Keratinocyte (primary cell): ENCODE results near the gene SRSF4. TPM values are rescaled to one million over a fixed set of nuclear protein-coding genes. Genes with fewer than 3 reads are reported as not detected.

Experiments used
- DNase-seq: peaks from one replicate; pipeline ENCODE4 v3.0.0-alpha.2; 2011; ENCODE audit warnings: low read depth, missing footprints, low spot score
- FAIRE-seq: peaks from 2 replicates; lab custom pipeline; 2011; peaks lifted over from hg19 to GRCh38; lab: Jason Lieb, UNC
- H2AFZ ChIP-seq: 2 replicates; pipeline ENCODE4 v1.6.0; 2012; ENCODE audit warnings: low read length, control low read depth, inconsistent platforms; ENCODE audit not compliant: control insufficient read depth
- H3K27ac ChIP-seq: 2 replicates; pipeline ENCODE4 v1.5.1; 2011; ENCODE audit warnings: low read length; ENCODE audit not compliant: control insufficient read depth, insufficient read depth
- H3K27me3 ChIP-seq: 3 replicates; pipeline ENCODE4 v1.6.0; 2011; ENCODE audit warnings: low read length; ENCODE audit not compliant: control insufficient read depth, insufficient read depth; ENCODE audit errors: extremely low read depth
- H3K36me3 ChIP-seq, 2 experiments: 2 replicates in 1 of 2; 3 replicates in 1 of 2; pipeline ENCODE4 v1.5.1; 2011; ENCODE audit warnings: low read length in 2 of 2, mild to moderate bottlenecking in 1 of 2; ENCODE audit not compliant: control insufficient read depth in 2 of 2, insufficient read depth in 2 of 2; ENCODE audit errors: extremely low read depth in 1 of 2
- H3K4me1 ChIP-seq: 3 replicates; pipeline ENCODE4 v1.5.1; 2011; ENCODE audit warnings: low read length; ENCODE audit not compliant: control insufficient read depth, insufficient read depth; ENCODE audit errors: extremely low read depth
- H3K4me2 ChIP-seq: 3 replicates; pipeline ENCODE4 v1.6.0; 2011; ENCODE audit warnings: low read depth, low read length; ENCODE audit not compliant: control insufficient read depth, insufficient read depth; ENCODE audit errors: extremely low read depth
- H3K4me3 ChIP-seq, 3 experiments: fragments of 200-600 bp in 1 of 3; sonication (generic) in 1 of 3; 2 replicates in 2 of 3; 3 replicates in 1 of 3; pipeline ENCODE4 v1.5.1; 2011 to 2016; ENCODE audit warnings: low read length in 3 of 3, mild to moderate bottlenecking in 3 of 3, control low read depth in 2 of 3, inconsistent platforms in 1 of 3, low read depth in 1 of 3, mixed read lengths in 1 of 3, mixed run types in 1 of 3, moderate library complexity in 1 of 3; ENCODE audit not compliant: control insufficient read depth in 2 of 3, insufficient read depth in 2 of 3; ENCODE audit errors: extremely low read depth in 1 of 3
- H3K79me2 ChIP-seq: 2 replicates; pipeline ENCODE4 v1.6.0; 2012; ENCODE audit warnings: low read length; ENCODE audit not compliant: control insufficient read depth, insufficient read depth
- H3K9ac ChIP-seq: 3 replicates; pipeline ENCODE4 v1.6.0; 2011; ENCODE audit warnings: low read length; ENCODE audit not compliant: control insufficient read depth, insufficient read depth; ENCODE audit errors: extremely low read depth
- H3K9me1 ChIP-seq: 3 replicates; pipeline ENCODE4 v1.6.0; 2011; ENCODE audit warnings: low read length; ENCODE audit not compliant: control insufficient read depth, insufficient read depth; ENCODE audit errors: extremely low read depth
- H3K9me3 ChIP-seq: 2 replicates; pipeline ENCODE4 v1.5.1; 2012; ENCODE audit warnings: low read depth, low read length; ENCODE audit not compliant: control insufficient read depth
- H4K20me1 ChIP-seq: 3 replicates; pipeline ENCODE4 v1.6.0; 2011; ENCODE audit warnings: low read length; ENCODE audit not compliant: control insufficient read depth, insufficient read depth; ENCODE audit errors: extremely low read depth
- CTCF ChIP-seq, 3 experiments: IDR thresholded peaks in 1 of 3; conservative IDR thresholded peaks in 1 of 3; optimal IDR thresholded peaks in 1 of 3; 2 replicates in 2 of 3; 3 replicates in 1 of 3; pipeline versions ENCODE3 to v1.5.1; 2011; ENCODE audit warnings: low read length in 3 of 3, mild to moderate bottlenecking in 3 of 3, moderate library complexity in 2 of 3, control low read depth in 1 of 3, inconsistent platforms in 1 of 3; ENCODE audit not compliant: insufficient read depth in 2 of 3; ENCODE audit errors: extremely low read depth in 1 of 3
- EZH2 ChIP-seq: IDR thresholded peaks from one replicate; pipeline ENCODE4 v1.6.1; 2012; ENCODE audit warnings: inconsistent platforms, mild to moderate bottlenecking, low read length, moderate library complexity
- dilution Hi-C: fragments of 300-500 bp; cut with MboI; formaldehyde crosslinking; loops from one replicate; pipeline ENCODE4 v1.7.0; 2020; ENCODE audit warnings: low sequenced_read_pairs; ENCODE audit not compliant: extremely low pct_ligation_motif_present
- polyA plus RNA-seq, 5 experiments: library from polyadenylated mRNA; depleted of rRNA in 3 of 5; stranded (reverse) in 3 of 5; stranded (forward) in 1 of 5; unstranded in 1 of 5; fragments of >200 nt; gene quantifications; 1 replicate in 1 of 5; 2 replicates in 3 of 5; 3 replicates in 1 of 5; pipeline versions ENCODE4 v1.2.1 to v1.2.3, GENCODE V29; 2011 to 2012; ENCODE audit warnings: missing spikeins in 2 of 5, low read depth in 1 of 5, low replicate concordance in 1 of 5

Gene SRSF4
- polyA plus RNA-seq, 1 donor (not counting 4 experiments of a cell fraction or from before 2014, with no cell fraction given): 51.0 TPM

- H3K4me1 ChIP-seq: peaks cover 10% of the 10 kb centered on the region
- dilution Hi-C loops: no loop called here
Measured at GRCh38 chr1:29120367-29120766, 61.3 kb downstream of the SRSF4 start.

DNA sequence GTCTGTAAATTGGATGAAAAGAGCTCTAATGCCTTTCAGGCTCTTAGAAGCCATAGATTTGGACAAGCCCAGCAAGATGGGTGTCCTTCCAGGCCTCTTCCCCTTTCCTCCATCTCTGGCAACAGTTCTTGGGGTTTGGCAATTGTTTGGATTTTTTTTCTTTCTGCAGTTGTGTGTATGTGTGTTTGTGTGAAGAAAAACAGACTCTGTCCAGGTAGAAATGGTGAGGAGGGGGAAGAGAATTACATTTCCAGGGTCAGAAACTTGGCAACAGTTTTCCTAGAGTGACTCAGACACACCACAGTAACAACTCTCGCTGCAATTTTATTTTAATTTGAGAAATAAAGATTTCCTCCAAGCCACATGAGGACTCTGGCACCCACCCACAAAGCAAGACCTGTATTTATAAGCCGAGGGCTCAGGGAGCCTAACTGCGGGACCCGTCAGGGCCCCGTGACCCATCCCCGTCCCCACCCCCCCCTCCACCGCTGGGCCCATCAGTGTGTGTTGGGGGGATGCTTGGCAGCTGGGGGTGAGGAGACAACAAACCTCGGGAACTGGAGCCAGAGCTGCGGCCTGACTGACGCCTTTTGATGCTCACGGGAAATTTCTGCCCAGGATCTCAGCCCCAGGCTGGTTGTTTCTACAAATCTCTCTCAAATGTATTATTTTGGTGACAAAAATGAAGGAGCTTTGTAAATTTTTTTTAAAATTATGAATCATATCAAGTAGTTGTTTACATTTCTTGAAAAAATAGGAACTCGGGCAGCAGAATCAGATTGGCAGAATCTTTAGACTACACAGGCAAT lies 62.4 kb downstream of the SRSF4 start:
- no peaks in the 10 kb centered on the region for H3K9me3 ChIP-seq
- no peak overlapping the region for H3K4me2 ChIP-seq
- H3K27me3 ChIP-seq: peaks cover 30% of the 10 kb centered on the region
- FAIRE-seq: no peak
- dilution Hi-C loops: no loop called here
- H3K4me3 ChIP-seq: no peak overlapping the region
- no peak for TF ChIP-seq EZH2
- no peak for TF ChIP-seq CTCF (optimal IDR thresholded peaks at IDR 0.05 in 1 of 3, IDR thresholded peaks at IDR 0.05 in 1 of 3, conservative IDR thresholded peaks at IDR 0.05 in 1 of 3; ENCODE audit: extremely low read depth in 1 of 3, insufficient read depth in 2 of 3, low read length in 3 of 3)
- H3K27ac ChIP-seq: no peak overlapping the region
- peaks cover 4 to 8% of the 10 kb centered on the region in 2 experiments for H3K36me3 ChIP-seq
- H3K9me1 ChIP-seq: no peaks in the 10 kb centered on the region
- no peak overlapping the region for H3K9ac ChIP-seq
- no peak for DNase-seq
- H2AFZ ChIP-seq: no peak overlapping the region
- H3K4me1 ChIP-seq: peaks cover 10% of the 10 kb centered on the region
- no peaks in the 10 kb centered on the region for H3K79me2 ChIP-seq
- no peaks in the 10 kb centered on the region for H4K20me1 ChIP-seq

More at GRCh38 chr1:29120367-29120766, 61.3 kb downstream of the SRSF4 start:
- no peak overlapping the region for H2AFZ ChIP-seq
- DNase-seq: no peak
- peaks cover 31% of the 10 kb centered on the region for H3K27me3 ChIP-seq
- TF ChIP-seq CTCF (optimal IDR thresholded peaks at IDR 0.05 in 1 of 3, IDR thresholded peaks at IDR 0.05 in 1 of 3, conservative IDR thresholded peaks at IDR 0.05 in 1 of 3; ENCODE audit: extremely low read depth in 1 of 3, insufficient read depth in 2 of 3, low read length in 3 of 3) (no peak), EZH2 (no peak)
- no peak overlapping the region for H3K4me2 ChIP-seq
- no peaks in the 10 kb centered on the region for H3K79me2 ChIP-seq
- H3K27ac ChIP-seq: no peak overlapping the region
- peaks cover 4 to 8% of the 10 kb centered on the region in 2 experiments for H3K36me3 ChIP-seq
- H3K9ac ChIP-seq: no peak overlapping the region
- FAIRE-seq: no peak
- H3K9me1 ChIP-seq: no peaks in the 10 kb centered on the region
- H4K20me1 ChIP-seq: no peaks in the 10 kb centered on the region
- H3K4me3 ChIP-seq: no peak overlapping the region
- no peaks in the 10 kb centered on the region for H3K9me3 ChIP-seq
